Measurements from ENCODE around the gene HRAS.

GRCh38 chr11:530960-531831, 4.2 kb downstream of the HRAS start:
- no peak for TF ChIP-seq CTCF (IDR thresholded peaks at IDR 0.05)
- no peak for TF ChIP-seq POLR2A (IDR thresholded peaks at IDR 0.05)
- no peak for TF ChIP-seq POLR2AphosphoS5 (IDR thresholded peaks at IDR 0.05; ENCODE audit: insufficient read depth in 1 of 2, low read depth in 1 of 2)
